ENCODE results near the gene RAD51AP1.

DNA sequence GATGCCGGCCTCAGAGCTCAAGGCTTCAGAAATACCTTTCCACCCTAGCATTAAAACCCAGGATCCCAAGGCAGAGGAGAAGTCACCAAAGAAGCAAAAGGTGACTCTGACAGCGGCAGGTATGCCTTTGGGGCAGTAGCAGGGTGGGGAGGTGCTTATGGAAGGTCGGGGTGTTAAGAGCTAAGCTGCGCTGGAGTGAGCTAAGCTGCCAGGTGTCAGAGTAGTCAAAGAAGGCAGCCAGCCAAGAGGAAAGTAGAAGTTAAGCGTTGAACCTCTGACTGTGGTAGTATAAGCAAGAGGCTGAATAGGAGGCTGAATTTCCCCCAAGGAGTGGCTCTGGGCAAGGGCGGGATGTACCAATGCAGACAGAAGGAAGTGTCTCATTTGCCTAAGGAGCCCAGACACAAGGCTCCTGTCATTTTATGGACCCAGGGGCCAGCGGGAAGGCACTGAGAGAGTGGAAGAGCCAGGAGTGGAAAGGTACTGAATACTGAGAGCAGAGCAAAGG is 52.5 kb downstream of the RAD51AP1 start:
- TF ChIP-seq, protein P1, sequence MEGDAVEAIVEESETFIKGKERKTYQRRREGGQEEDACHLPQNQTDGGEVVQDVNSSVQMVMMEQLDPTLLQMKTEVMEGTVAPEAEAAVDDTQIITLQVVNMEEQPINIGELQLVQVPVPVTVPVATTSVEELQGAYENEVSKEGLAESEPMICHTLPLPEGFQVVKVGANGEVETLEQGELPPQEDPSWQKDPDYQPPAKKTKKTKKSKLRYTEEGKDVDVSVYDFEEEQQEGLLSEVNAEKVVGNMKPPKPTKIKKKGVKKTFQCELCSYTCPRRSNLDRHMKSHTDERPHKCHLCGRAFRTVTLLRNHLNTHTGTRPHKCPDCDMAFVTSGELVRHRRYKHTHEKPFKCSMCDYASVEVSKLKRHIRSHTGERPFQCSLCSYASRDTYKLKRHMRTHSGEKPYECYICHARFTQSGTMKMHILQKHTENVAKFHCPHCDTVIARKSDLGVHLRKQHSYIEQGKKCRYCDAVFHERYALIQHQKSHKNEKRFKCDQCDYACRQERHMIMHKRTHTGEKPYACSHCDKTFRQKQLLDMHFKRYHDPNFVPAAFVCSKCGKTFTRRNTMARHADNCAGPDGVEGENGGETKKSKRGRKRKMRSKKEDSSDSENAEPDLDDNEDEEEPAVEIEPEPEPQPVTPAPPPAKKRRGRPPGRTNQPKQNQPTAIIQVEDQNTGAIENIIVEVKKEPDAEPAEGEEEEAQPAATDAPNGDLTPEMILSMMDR (IDR thresholded peaks at IDR 0.05 in 4 of 5, conservative IDR thresholded peaks at IDR 0.05 in 1 of 5) = no peak
- no peak for TF ChIP-seq POLR2A (IDR thresholded peaks at IDR 0.05)

Measured in gastrocnemius medialis (tissue), 4 donors.